ENCODE measurements around the gene PRKCQ.
A peak's percentile ranks its signal among the peaks of the same experiment; 100 is the strongest.

Gene PRKCQ

DNA sequence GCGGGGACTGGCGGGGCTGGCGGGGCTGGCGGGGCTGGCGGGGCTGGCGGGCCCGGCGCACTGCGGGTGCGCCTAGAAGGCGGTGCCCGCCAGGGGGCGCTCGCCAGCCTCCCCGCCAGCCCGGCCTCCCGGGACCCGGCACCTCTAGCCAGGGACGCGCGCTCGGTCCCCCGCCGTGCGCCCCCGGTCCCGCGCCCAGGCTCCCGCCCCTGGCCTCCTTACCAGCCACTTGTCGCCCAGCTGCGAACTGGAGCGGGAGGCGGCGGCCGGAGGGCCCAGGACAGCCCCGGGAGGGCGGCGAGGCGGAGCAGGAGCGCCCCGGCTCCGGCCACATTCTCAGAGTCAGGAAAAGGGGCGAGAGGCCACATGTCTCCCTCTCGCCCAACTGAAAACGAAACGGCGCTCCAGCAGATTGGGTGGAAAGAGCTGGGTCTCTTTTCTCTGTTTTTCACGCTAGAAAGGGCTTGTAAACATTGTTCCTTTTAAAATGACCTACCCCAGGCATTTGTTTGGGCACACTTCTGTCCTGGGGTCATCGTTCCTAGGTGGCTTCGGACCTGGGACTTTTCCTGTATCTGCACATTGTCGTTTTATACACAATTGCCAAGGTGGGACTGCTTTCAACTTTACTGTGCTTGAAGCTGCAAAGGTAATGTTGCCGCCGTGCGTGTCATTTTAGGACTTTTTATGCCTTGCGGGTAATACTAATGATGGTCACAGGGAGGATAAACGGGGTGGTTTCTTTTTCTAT is 378 bp upstream of the PRKCQ start:
- peak overlapping the region; percentile 50 for H3K9ac ChIP-seq (ENCODE audit: low read length)
- H3K9me3 ChIP-seq (ENCODE audit: insufficient read depth, low read length) = no peaks in the 10 kb centered on the region
- no peaks in the 10 kb centered on the region for H3F3A ChIP-seq (ENCODE audit: insufficient read depth)
- H3K27ac ChIP-seq (ENCODE audit: low read depth, low read length) = no peak overlapping the region
- TF ChIP-seq, protein P1, sequence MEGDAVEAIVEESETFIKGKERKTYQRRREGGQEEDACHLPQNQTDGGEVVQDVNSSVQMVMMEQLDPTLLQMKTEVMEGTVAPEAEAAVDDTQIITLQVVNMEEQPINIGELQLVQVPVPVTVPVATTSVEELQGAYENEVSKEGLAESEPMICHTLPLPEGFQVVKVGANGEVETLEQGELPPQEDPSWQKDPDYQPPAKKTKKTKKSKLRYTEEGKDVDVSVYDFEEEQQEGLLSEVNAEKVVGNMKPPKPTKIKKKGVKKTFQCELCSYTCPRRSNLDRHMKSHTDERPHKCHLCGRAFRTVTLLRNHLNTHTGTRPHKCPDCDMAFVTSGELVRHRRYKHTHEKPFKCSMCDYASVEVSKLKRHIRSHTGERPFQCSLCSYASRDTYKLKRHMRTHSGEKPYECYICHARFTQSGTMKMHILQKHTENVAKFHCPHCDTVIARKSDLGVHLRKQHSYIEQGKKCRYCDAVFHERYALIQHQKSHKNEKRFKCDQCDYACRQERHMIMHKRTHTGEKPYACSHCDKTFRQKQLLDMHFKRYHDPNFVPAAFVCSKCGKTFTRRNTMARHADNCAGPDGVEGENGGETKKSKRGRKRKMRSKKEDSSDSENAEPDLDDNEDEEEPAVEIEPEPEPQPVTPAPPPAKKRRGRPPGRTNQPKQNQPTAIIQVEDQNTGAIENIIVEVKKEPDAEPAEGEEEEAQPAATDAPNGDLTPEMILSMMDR (IDR thresholded peaks at IDR 0.05; ENCODE audit: insufficient read depth, low read length, poor library complexity, severe bottlenecking) = no peak
- no peak for TF ChIP-seq EZH2phosphoT487 (conservative IDR thresholded peaks at IDR 0.05; ENCODE audit: low read length)
- peak overlapping the region; percentile 64 for H3K4me2 ChIP-seq (ENCODE audit: low read depth, low read length, poor library complexity, severe bottlenecking)
- no peaks in the 10 kb centered on the region for H3K79me2 ChIP-seq (ENCODE audit: insufficient read depth, low read length)
- peak overlapping the region; percentile 82 for H2AFZ ChIP-seq (ENCODE audit: low read depth, low read length, severe bottlenecking)
- no peaks in the 10 kb centered on the region for H3K36me3 ChIP-seq (ENCODE audit: low read length)
- H3K27me3 ChIP-seq (ENCODE audit: low read length) = no peaks in the 10 kb centered on the region
- no peaks in the 10 kb centered on the region for H3K9me2 ChIP-seq (replicated peaks; ENCODE audit: insufficient read depth, low read length)
- H3K4me3 ChIP-seq (ENCODE audit: insufficient read depth, low read length, poor library complexity, severe bottlenecking) = peak overlapping the region; percentile 43
- H4K20me1 ChIP-seq (ENCODE audit: low read depth, low read length) = no peaks in the 10 kb centered on the region

DNA sequence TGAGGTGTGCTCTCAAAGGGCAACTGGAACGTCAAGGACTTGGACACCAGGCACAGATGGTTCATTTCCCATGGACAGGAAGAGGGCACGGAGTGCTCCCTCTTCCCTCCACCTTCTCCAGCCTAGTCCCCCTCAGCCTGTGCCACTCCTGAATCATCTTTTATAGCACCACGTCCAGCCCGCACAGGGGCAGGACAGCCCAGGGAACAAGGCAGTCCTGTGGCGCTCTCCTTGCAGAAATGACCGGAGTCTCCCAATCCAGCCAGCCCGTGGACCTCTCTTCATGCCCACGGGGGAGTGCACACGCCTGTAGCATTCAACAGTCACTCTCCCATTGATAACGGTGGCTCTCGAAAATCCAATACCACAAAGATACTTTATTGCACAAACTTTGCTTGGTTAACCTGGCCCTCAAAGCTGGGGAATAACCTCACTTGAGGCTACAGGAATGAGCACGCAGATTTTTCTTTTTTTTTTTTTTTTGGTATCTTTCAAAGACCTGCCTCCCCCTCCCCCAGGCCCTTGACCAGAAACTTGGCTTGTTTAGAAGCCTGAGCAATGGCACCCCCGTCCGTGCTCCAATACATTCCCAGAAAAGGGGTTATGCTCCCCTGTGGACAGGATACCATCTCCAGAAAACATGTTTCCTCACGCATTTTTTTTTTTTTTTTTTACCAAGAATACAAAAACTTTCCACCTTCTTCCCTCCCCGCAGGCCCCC is 733 bp downstream of the PRKCQ start:
- peak overlapping the region; percentile 40 for H3K4me2 ChIP-seq (ENCODE audit: low read depth, low read length, poor library complexity, severe bottlenecking)
- H3K27ac ChIP-seq (ENCODE audit: low read depth, low read length) = no peak overlapping the region
- no peaks in the 10 kb centered on the region for H3F3A ChIP-seq (ENCODE audit: insufficient read depth)
- no peaks in the 10 kb centered on the region for H3K27me3 ChIP-seq (ENCODE audit: low read length)
- TF ChIP-seq, protein P1 (IDR thresholded peaks at IDR 0.05; ENCODE audit: insufficient read depth, low read length, poor library complexity, severe bottlenecking) = no peak
- TF ChIP-seq EZH2phosphoT487 (conservative IDR thresholded peaks at IDR 0.05; ENCODE audit: low read length) = no peak
- no peaks in the 10 kb centered on the region for H3K36me3 ChIP-seq (ENCODE audit: low read length)
- peak overlapping the region; percentile 27 for H3K4me3 ChIP-seq (ENCODE audit: insufficient read depth, low read length, poor library complexity, severe bottlenecking)
- H4K20me1 ChIP-seq (ENCODE audit: low read depth, low read length) = no peaks in the 10 kb centered on the region
- no peaks in the 10 kb centered on the region for H3K79me2 ChIP-seq (ENCODE audit: insufficient read depth, low read length)
- no peaks in the 10 kb centered on the region for H3K9me2 ChIP-seq (replicated peaks; ENCODE audit: insufficient read depth, low read length)
- no peak overlapping the region for H3K9ac ChIP-seq (ENCODE audit: low read length)
- no peaks in the 10 kb centered on the region for H3K9me3 ChIP-seq (ENCODE audit: insufficient read depth, low read length)
- H2AFZ ChIP-seq (ENCODE audit: low read depth, low read length, severe bottlenecking) = no peak overlapping the region

DNA sequence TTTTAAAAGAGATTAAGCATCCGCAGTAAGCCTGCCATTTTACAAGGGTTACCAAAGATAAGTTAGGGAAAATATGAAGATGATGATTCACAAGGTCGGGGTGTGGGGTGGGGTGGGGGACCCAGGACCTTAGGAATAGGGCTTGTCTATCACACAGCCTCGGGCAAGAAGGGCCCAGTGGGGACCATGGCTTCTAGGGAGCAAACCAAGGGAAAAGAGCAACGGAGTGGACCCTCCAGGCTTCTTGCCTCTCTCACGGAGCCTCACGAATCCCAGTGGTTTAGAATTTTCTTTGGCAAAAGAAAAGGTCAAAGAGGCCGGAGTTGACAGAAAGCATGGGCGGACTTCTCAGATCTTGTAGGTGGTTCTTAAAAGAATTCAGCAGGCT is 1.3 kb downstream of the PRKCQ start:
- H3F3A ChIP-seq (ENCODE audit: insufficient read depth) = no peaks in the 10 kb centered on the region
- TF ChIP-seq, protein P1 (IDR thresholded peaks at IDR 0.05; ENCODE audit: insufficient read depth, low read length, poor library complexity, severe bottlenecking) = no peak
- TF ChIP-seq EZH2phosphoT487 (conservative IDR thresholded peaks at IDR 0.05; ENCODE audit: low read length) = no peak
- H3K4me2 ChIP-seq (ENCODE audit: low read depth, low read length, poor library complexity, severe bottlenecking) = no peak overlapping the region
- H3K9me3 ChIP-seq (ENCODE audit: insufficient read depth, low read length) = no peaks in the 10 kb centered on the region
- no peak overlapping the region for H3K9ac ChIP-seq (ENCODE audit: low read length)
- H4K20me1 ChIP-seq (ENCODE audit: low read depth, low read length) = no peaks in the 10 kb centered on the region
- no peak overlapping the region for H2AFZ ChIP-seq (ENCODE audit: low read depth, low read length, severe bottlenecking)
- no peak overlapping the region for H3K27ac ChIP-seq (ENCODE audit: low read depth, low read length)
- H3K79me2 ChIP-seq (ENCODE audit: insufficient read depth, low read length) = no peaks in the 10 kb centered on the region
- no peaks in the 10 kb centered on the region for H3K27me3 ChIP-seq (ENCODE audit: low read length)
- H3K9me2 ChIP-seq (replicated peaks; ENCODE audit: insufficient read depth, low read length) = no peaks in the 10 kb centered on the region
- H3K36me3 ChIP-seq (ENCODE audit: low read length) = no peaks in the 10 kb centered on the region
- no peak overlapping the region for H3K4me3 ChIP-seq (ENCODE audit: insufficient read depth, low read length, poor library complexity, severe bottlenecking)
